Cardiac septum (tissue), 1 donor: ENCODE results near the gene TIMM10. TPM values are rescaled to one million over a fixed set of nuclear protein-coding genes. Genes with fewer than 3 reads are reported as not detected.
"Not testable (repeated sequence)": the region's sequence is repeated elsewhere in the genome, so short reads cannot be mapped to it uniquely, and the experiment has no call there.

Source experiments
- DNase-seq: peaks from one replicate; pipeline ENCODE4 v3.0.0-alpha.2; 2020; ENCODE audit warnings: low spot score
- intact Hi-C: fragments of 100-400 bp; cut with DNase I; formaldehyde crosslinking; loops from one replicate; pipeline ENCODE4 v1.14.0; 2022
- total RNA-seq: library from RNA; stranded (reverse); fragmentation: NEBNext Ultra II Directional; extraction: Animal tissue kit (Norgen Biotek cat#: 25700); gene quantifications from one replicate; pipeline ENCODE4 v1.2.1, GENCODE V29; 2021
- donor health status: DM: no; HTN: no; CAD: no.

Gene TIMM10
- total RNA-seq, 1 donor from 2014 or later: 71.6 TPM

GRCh38 chr11:57544566-57544965 is 14.0 kb upstream of the TIMM10 start:
- DNase-seq: no peak
- intact Hi-C loops: no loop called here

DNA sequence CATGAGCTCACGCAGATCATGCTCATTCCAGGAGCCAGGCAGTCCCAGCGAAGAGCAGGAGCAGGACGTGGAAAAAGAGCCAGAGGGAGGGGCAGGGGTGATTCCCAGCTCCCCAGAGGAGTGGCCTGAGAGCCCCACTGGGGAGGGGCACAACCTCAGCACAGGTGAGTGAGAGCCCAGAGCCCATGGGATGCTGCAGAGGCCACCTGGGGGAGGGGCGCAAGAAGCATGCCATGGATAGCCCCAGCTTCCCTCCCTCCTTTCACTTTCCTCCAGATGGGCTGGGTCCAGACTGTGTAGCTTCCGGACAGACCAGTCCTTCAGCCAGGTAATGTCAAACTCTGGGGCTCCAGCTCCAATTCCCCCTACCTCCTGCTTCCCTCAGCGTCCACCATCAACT is 13.0 kb upstream of the TIMM10 start:
- intact Hi-C loops: no loop called here
- no peak for DNase-seq

- no peak for DNase-seq
- intact Hi-C loops: no loop called here
These were observed 12.0 kb upstream of the TIMM10 start for GRCh38 chr11:57542582-57542981.

GRCh38 chr11:57541169-57541568 is 10.6 kb upstream of the TIMM10 start:
- no peak for DNase-seq
- intact Hi-C loops: no loop called here

DNA sequence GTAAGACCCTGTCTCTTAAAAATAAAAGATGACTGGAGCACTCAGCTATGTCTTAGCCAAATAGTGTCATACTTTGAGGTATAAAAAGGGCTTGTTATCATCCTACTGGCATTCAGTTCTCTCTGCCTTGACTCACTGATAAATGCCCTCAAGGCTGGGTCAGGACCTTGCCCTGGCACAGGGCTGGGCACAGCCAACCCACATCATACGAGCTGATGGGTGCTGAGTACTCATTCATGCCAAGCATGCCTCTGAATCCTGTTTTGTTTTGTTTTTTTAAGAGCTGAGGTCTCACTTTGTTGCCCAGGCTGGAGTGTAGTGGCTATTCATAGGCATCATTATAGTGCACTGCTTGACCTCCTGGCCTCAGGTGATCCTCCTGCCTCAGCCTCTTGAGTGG is 8.8 kb upstream of the TIMM10 start:
- no peak for DNase-seq
- intact Hi-C loops: no loop called here

- intact Hi-C loops: no loop called here
- no peak for DNase-seq
These were observed 6.5 kb upstream of the TIMM10 start, which contains the start of gene SMTNL1 for GRCh38 chr11:57536947-57537619. Gene SMTNL1, plus strand, starts transcription at chr11:57537595. Its CDS starts 5,048 bp downstream, at chr11:57542643.

GRCh38 chr11:57534449-57534848 is 3.9 kb upstream of the TIMM10 start:
- intact Hi-C loops: loop anchor here (5.0 kb wide), 1 partner anchor 197 kb away; the partner anchor contains the start of genes P2RX3 and SSRP1
- not testable (repeated sequence) for DNase-seq

GRCh38 chr11:57530215-57530595 is 349 bp downstream of the TIMM10 start:
- DNase-seq: no peak

DNA sequence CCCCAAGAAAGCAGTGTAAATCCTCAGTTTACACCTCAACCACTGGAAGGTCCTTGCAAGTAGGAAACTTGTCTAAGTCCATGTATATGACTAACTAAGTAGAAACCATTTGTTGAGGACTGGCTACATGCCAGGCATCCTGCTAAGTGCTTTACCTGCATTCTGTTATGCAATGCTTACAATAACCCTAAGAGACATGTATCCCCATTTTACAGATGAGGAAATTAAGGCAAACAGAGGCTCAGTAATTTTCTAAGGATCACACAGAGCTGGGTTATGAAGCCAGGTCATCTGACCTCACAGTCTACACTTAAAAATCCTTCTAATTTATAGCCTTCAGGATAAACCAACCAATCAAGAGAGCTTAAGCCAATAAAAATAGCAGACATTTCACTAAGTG is 1.5 kb downstream of the TIMM10 start:
- no peak for DNase-seq
- intact Hi-C loops: loop anchor here (5.0 kb wide), 1 partner anchor 182 kb away; no protein-coding TSS in a partner anchor

More at GRCh38 chr11:57530215-57530595, 349 bp downstream of the TIMM10 start:
- intact Hi-C loops: loop anchor here (5.0 kb wide), 1 partner anchor 193 kb away; the partner anchor contains the start of genes P2RX3 and SSRP1

- DNase-seq: peak; percentile 83
- intact Hi-C loops: loop anchor here (1.0 to 5.0 kb wide), 3 partner anchors 34 to 180 kb away; no protein-coding TSS in a partner anchor
These were observed 3.4 kb downstream of the TIMM10 start for GRCh38 chr11:57527056-57527631.

GRCh38 chr11:57523419-57523818 is 7.1 kb downstream of the TIMM10 start:
- DNase-seq: no peak
- intact Hi-C loops: no loop called here

- intact Hi-C loops: no loop called here
- no peak for DNase-seq
These were observed 9.4 kb downstream of the TIMM10 start for GRCh38 chr11:57521116-57521515.

- intact Hi-C loops: no loop called here
- no peak for DNase-seq
These were observed 14.5 kb downstream of the TIMM10 start for GRCh38 chr11:57516061-57516443.

DNA sequence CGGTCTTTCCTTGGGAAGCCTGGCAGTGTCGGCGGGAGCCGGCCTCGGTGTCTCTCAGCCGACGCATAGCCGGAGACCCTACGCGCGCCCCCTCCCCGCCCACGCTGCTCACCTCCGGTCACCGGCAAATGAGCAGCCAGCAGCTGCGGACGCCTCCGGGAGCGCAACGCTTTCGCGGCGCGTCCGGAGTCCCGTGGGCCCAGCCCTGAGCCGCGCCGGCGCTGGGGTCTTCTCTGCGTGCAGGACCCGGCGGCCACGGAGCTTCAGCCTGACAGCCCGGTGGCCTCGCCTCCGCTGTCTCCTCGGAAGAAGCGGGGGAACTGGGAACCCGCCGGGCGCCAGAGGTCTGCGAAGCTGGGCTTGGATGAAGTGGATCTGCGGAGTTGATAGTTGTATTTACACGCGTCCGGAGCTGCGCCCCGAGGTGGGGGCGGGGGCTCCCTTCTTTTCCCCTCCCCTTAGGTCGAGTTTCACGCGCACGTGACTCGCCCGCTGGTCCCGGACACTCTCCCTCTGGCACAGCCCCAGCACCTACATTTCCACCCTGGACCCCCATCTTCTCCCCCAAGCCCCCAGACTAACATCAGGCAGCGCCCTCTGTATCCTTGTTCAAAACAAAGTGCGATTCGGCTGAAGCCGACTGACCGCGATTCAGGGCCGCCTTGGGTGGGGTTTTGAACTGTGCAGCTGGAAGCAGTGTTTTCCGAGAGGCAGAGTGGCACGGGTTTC is 15.1 kb downstream of the TIMM10 start, which contains the start of gene SLC43A1:
SLC43A1 (minus strand) TSS at position 371 of the 729 bp plus-strand sequence. CDS start 1,591 bp downstream, outside the sequence.
- DNase-seq: no peak
- intact Hi-C loops: no loop called here

DNA sequence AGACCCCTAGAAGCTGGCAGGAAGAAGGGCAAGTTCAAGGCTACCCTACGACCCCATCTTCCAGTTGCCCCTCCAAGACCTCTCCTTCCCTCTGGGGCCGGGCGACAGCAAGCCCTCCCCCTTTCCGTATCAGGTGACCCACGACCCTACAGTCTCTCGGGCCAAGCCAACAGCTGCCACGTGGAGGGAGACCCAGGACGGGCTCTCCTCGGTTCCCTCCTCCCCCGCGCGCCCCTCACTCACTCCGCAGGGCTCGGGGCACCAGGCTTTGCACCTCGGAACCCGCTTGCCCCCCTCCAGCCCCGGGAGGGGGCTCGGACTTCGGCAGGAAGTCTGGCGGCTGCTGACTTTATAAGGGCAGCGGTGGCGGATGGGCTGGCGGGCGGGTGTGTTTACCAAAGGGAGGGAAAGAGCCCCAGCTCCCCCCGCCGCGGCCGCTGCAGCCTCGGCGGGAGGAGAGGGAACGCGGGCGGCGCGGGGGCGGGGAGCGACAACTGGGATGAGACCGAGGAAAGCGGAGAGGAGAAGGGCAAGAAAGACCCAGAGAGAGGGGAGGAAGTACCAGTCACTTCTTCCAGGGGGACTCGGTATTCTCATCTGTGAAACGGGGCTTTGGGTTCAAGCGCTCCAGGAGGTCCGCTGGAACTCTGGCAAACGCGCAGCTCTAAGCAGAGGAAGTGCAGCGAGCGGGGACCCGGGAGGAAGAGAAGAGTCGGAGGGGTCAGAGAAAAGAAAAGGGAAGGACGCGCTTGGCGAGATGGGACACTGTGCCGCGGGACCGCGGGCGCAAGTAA is 15.8 kb downstream of the TIMM10 start:
- DNase-seq: peak; percentile 86
- intact Hi-C loops: no loop called here

DNA sequence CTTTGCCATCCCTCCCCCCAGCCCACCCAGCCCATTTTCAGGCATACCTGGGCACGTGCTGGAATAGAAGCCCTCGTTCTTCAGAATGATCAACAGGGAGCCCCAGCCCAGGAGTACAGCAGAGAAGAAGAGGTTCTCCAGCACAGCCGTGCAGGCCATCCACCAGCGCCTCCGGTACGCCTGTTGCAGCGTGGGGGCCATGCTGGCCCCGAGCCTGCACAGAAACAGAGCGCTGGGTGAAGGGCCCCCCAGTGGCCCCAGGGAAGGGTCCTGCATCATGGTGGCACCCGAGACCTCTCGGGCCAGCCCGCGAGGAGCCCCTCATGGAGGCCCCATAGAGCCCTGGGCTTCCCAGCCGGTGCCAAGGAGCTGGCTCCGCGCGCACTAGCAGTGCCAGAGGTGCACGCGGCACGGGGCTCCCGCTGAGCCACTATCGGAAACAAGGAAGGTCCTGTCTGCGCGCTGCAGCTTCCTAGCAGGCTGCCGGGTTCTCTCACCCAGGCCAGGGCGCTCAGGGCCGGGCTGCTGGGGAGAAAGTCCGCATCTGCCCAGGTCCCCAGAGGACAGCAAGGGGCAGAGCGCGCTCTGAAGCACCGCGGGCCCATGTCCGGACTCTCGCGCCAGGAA is 16.5 kb downstream of the TIMM10 start:
- DNase-seq: peak; percentile 80
- intact Hi-C loops: no loop called here

GRCh38 chr11:57513452-57513795 is 17.1 kb downstream of the TIMM10 start:
- DNase-seq: no peak
- intact Hi-C loops: no loop called here

- no peak for DNase-seq
- intact Hi-C loops: no loop called here
These were observed 17.7 kb downstream of the TIMM10 start for GRCh38 chr11:57512646-57513451.
